ENCODE measurements around the gene TRA2B.

Gene TRA2B

DNA sequence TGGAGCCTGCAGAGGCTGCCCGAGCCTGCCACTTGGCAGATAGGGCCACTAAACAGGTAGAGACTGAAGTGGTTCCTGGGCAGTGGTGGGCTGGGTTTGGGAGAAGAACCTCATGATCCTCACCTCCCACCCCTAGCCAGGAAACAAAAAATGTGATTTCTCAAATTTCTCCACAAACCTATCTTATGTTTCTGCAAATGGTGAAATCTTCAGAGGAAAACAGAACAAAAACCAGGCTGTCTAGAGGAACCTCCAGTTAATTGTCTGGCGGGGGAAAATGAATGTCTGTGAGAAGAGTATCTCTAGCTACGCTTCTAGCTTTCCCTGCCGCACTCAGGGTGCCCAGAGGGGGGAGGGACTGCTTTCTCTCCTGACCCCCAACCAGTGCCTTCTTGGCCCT lies 55.9 kb downstream of the TRA2B start:
- Histone ChIP-seq H2AFZ (ENCODE audit: low read depth) (no peak overlapping the region), H3K27ac (no peak overlapping the region), H3K79me2 (ENCODE audit: insufficient read depth, low read depth) (no peaks in the 10 kb centered on the region), H3K9ac (no peak overlapping the region), H3K4me2 (no peak overlapping the region), H3K4me3 (IDR thresholded peaks at IDR 0.05; ENCODE audit: insufficient read depth, low read depth, low read length) (no peak overlapping the region), H4K20me1 (ENCODE audit: insufficient read depth) (no peaks in the 10 kb centered on the region), H3K27me3 (ENCODE audit: insufficient read depth, low read depth) (no peaks in the 10 kb centered on the region), H3K4me1 (ENCODE audit: low read depth, poor library complexity, severe bottlenecking) (no peaks in the 10 kb centered on the region), H3K36me3 (ENCODE audit: insufficient read depth) (no peaks in the 10 kb centered on the region)
- no peak for TF ChIP-seq CTCF (conservative IDR thresholded peaks at IDR 0.05; ENCODE audit: low read depth, low read length)

- no peaks in the 10 kb centered on the region for H4K20me1 ChIP-seq (ENCODE audit: insufficient read depth)
- H3K79me2 ChIP-seq (ENCODE audit: insufficient read depth, low read depth), result no peaks in the 10 kb centered on the region
- H3K4me3 ChIP-seq (IDR thresholded peaks at IDR 0.05; ENCODE audit: insufficient read depth, low read depth, low read length), result no peak overlapping the region
- H3K27ac ChIP-seq, result no peak overlapping the region
- no peak overlapping the region for H3K9ac ChIP-seq
- H3K4me2 ChIP-seq, result no peak overlapping the region
- no peak for TF ChIP-seq CTCF (conservative IDR thresholded peaks at IDR 0.05; ENCODE audit: low read depth, low read length)
- no peaks in the 10 kb centered on the region for H3K36me3 ChIP-seq (ENCODE audit: insufficient read depth)
- H3K27me3 ChIP-seq (ENCODE audit: insufficient read depth, low read depth), result no peaks in the 10 kb centered on the region
- no peak overlapping the region for H2AFZ ChIP-seq (ENCODE audit: low read depth)
- H3K4me1 ChIP-seq (ENCODE audit: low read depth, poor library complexity, severe bottlenecking), result no peaks in the 10 kb centered on the region
Observed at GRCh38 chr3:185880600-185880999, 57.2 kb downstream of the TRA2B start.

DNA sequence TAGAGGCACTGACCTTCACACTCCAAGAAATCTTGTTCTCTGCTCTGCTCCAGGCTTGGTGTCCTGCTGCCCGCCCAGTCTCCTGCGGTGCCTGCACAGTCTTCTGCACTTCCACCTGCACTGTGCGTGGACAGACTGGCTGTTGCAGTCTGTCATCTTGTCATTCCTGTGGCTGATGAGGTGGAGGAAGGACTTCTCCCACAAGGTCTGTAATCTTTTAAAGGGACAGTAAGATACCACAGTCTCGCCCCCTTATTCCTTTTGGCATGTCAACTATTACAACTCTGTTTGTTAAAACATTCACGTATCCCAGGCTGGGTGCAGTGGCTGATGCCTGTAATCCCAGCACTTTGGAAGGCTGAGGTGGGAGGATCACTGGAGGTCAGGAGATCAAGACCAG lies 58.9 kb downstream of the TRA2B start:
- no peaks in the 10 kb centered on the region for H4K20me1 ChIP-seq (ENCODE audit: insufficient read depth)
- H3K36me3 ChIP-seq (ENCODE audit: insufficient read depth), result no peaks in the 10 kb centered on the region
- TF ChIP-seq CTCF (conservative IDR thresholded peaks at IDR 0.05; ENCODE audit: low read depth, low read length), result no peak
- no peak overlapping the region for H3K27ac ChIP-seq
- H2AFZ ChIP-seq (ENCODE audit: low read depth), result no peak overlapping the region
- no peaks in the 10 kb centered on the region for H3K27me3 ChIP-seq (ENCODE audit: insufficient read depth, low read depth)
- no peak overlapping the region for H3K4me3 ChIP-seq (IDR thresholded peaks at IDR 0.05; ENCODE audit: insufficient read depth, low read depth, low read length)
- no peaks in the 10 kb centered on the region for H3K79me2 ChIP-seq (ENCODE audit: insufficient read depth, low read depth)
- no peak overlapping the region for H3K9ac ChIP-seq
- H3K4me1 ChIP-seq (ENCODE audit: low read depth, poor library complexity, severe bottlenecking), result no peaks in the 10 kb centered on the region
- no peak overlapping the region for H3K4me2 ChIP-seq

DNA sequence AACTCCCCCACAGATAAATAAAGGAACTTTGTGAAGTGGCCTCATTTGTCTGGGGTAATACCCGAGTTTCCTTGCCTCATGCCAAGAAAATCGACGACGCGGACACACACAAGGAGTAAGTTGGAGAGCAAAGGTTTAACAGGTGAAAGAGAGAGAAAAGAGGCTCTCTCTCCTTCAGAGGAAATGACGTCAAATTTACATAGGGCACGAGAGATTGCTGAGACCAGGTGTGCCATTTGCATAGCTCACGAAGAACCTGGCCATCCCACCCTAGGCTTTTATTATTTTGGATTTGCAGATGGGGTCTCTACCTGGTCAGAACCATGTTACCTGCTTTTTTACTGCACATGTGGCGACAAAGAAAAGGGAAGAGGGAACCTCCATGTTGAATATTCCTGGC lies 63.7 kb downstream of the TRA2B start:
- H3K9ac ChIP-seq, result no peak overlapping the region
- H3K27ac ChIP-seq, result no peak overlapping the region
- no peak for TF ChIP-seq CTCF (conservative IDR thresholded peaks at IDR 0.05; ENCODE audit: low read depth, low read length)
- H3K4me2 ChIP-seq, result no peak overlapping the region
- H3K4me3 ChIP-seq (IDR thresholded peaks at IDR 0.05; ENCODE audit: insufficient read depth, low read depth, low read length), result no peak overlapping the region
- H3K4me1 ChIP-seq (ENCODE audit: low read depth, poor library complexity, severe bottlenecking), result no peaks in the 10 kb centered on the region
- no peaks in the 10 kb centered on the region for H3K27me3 ChIP-seq (ENCODE audit: insufficient read depth, low read depth)
- no peaks in the 10 kb centered on the region for H3K36me3 ChIP-seq (ENCODE audit: insufficient read depth)
- H2AFZ ChIP-seq (ENCODE audit: low read depth), result no peak overlapping the region
- H3K79me2 ChIP-seq (ENCODE audit: insufficient read depth, low read depth), result no peaks in the 10 kb centered on the region
- no peaks in the 10 kb centered on the region for H4K20me1 ChIP-seq (ENCODE audit: insufficient read depth)

DNA sequence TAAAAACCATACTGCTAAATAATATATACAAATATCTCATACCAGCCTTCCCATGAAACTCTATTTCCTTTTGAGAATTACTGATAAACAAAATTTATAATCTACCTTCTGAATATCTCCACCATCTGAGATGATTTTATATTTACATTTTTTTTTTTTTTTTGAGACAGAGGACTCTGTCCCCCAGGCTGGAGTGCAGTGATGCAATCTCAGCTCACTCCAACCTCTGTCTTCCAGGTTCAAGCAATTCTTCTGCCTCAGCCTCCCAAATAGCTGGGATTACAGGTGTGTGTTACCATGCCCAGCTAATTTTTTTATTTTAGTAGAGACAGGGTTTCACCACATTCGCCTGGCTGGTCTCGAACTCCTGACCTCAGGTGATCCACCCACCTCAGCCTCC lies 70.2 kb downstream of the TRA2B start:
- Histone ChIP-seq H3K4me2 (no peak overlapping the region), H3K4me1 (ENCODE audit: low read depth, poor library complexity, severe bottlenecking) (no peaks in the 10 kb centered on the region), H3K79me2 (ENCODE audit: insufficient read depth, low read depth) (no peaks in the 10 kb centered on the region), H4K20me1 (ENCODE audit: insufficient read depth) (no peaks in the 10 kb centered on the region), H3K9ac (no peak overlapping the region), H3K4me3 (IDR thresholded peaks at IDR 0.05; ENCODE audit: insufficient read depth, low read depth, low read length) (no peak overlapping the region), H3K36me3 (ENCODE audit: insufficient read depth) (no peaks in the 10 kb centered on the region), H3K27me3 (ENCODE audit: insufficient read depth, low read depth) (no peaks in the 10 kb centered on the region), H2AFZ (ENCODE audit: low read depth) (no peak overlapping the region), H3K27ac (no peak overlapping the region)
- no peak for TF ChIP-seq CTCF (conservative IDR thresholded peaks at IDR 0.05; ENCODE audit: low read depth, low read length)
